Effector memory CD8-positive, alpha-beta T cell (primary cell): ENCODE data around the gene FAM131C.

Experiments used
- ATAC-seq: fragments of 150-1000 bp; cut with Tn5 transposase; replicated peaks from 2 replicates; pipeline ENCODE4 v1.10.0; 2021; ENCODE audit warnings: mild to moderate bottlenecking, moderate library complexity
- DNase-seq, 3 experiments: peaks; one replicate each; pipeline ENCODE4 v3.0.0; 2021
- H3K27ac Mint-ChIP-seq, 2 donors: one replicate each; pipeline ENCODE4 v1.8.0; 2022; ENCODE audit warnings: mild to moderate bottlenecking in 2 of 2, mixed read lengths in 2 of 2, moderate library complexity in 2 of 2
- H3K27me3 Mint-ChIP-seq, 2 donors: one replicate each; pipeline ENCODE4 v1.8.0; 2022; ENCODE audit warnings: mixed read lengths in 2 of 2
- H3K36me3 Mint-ChIP-seq: one replicate; pipeline ENCODE4 v1.8.0; 2022; ENCODE audit warnings: mild to moderate bottlenecking, moderate library complexity, mixed read lengths; ENCODE audit not compliant: insufficient read depth
- H3K4me1 Mint-ChIP-seq, 2 donors: one replicate each; pipeline ENCODE4 v1.8.0; 2022; ENCODE audit warnings: low read depth in 2 of 2, mixed read lengths in 2 of 2
- H3K4me3 Mint-ChIP-seq, 2 donors: one replicate each; pipeline ENCODE4 v1.8.0; 2022; ENCODE audit warnings: mild to moderate bottlenecking in 2 of 2, mixed read lengths in 2 of 2, moderate library complexity in 2 of 2
- H3K9me3 Mint-ChIP-seq, 2 donors: one replicate each; pipeline ENCODE4 v1.8.0; 2022; ENCODE audit warnings: mixed read lengths in 2 of 2
- total RNA-seq, 9 experiments: gene quantifications; one replicate each; lab custom pipeline; 2026; lab: John Stamatoyannopoulos, UW

The FAM131C gene
- total RNA-seq = 0 to 0.30 (median 0) reads per million in 9 experiments

DNA sequence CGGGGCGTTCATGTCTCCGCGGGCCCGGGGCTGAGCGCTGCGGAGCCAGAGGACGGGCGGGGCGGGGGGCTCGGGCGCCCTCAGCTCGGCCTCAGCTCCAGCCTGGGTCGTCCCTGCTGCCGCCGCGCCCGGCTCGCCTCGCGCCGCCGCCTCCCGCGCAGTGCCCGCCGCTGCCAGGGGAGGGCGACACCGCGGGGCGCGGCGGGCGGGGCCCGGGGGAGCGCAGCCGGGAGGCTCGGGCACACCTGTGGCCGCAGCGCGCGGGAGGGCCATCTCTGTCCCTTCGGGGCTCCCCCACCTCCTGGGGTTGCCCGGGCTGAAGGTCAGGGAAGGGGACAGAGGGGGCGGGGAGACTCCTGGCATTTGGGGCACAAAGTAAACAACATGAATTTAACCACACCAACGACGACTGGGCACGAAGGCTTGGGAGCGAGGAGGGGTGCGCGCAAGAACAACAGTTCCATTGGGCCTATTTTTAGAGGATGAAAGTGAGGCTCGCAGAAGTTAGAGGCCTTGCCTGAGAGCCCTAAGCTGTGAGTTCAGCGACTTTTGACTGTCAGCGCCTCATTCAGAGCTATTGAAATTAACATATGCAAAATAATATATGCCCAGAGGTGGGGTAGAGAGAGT lies at the start of gene FAM131C:
TSS of gene FAM131C (minus strand) at position 162 of the 630 bp plus-strand sequence. CDS start 209 bp downstream, outside the sequence.
- Mint-ChIP-seq H3K4me3 (peak within 1 kb of the TSS; percentile 63 to 72), H3K9me3 (no peaks in the 10 kb centered on the region), H3K4me1 (peaks cover 14 to 25% of the 10 kb centered on the region in 2 donors), H3K36me3 (peaks cover 7% of the 10 kb centered on the region), H3K27me3 (peaks cover 6 to 19% of the 10 kb centered on the region in 2 donors), H3K27ac (peak within 1 kb of the TSS in 1 of 2 donors; percentile 47)
- peak; percentile 85 for ATAC-seq
- DNase-seq = peak; percentile 17 to 42 (median 23)

DNA sequence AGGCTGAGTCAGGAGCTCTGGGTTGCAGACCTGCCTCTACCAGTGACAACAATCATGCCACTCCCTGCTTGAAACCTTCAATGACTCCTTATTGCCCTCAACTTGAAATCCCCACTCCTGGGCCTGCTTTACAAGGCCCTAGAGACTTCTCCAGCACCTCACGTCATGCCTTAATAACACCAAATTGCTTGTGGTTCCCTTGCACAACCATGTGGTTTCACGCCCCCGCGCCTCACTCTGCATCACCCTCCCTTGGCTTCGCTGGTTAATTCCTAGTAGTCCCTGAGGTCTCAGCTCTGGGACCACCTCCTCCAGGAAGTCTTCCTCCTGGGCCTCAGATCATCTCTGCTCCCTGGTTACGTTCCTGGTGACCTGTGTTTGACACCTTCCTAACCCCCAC lies 49.5 kb upstream of the FAM131C start:
- peak; percentile 59 to 61 (median 61) for DNase-seq
- Mint-ChIP-seq H3K27ac (peak overlapping the region in 1 of 2 donors; percentile 49), H3K36me3 (peaks cover 5% of the 10 kb centered on the region), H3K27me3 (peaks cover 0 to 11% of the 10 kb centered on the region in 2 donors), H3K9me3 (no peaks in the 10 kb centered on the region), H3K4me1 (peaks cover 24 to 42% of the 10 kb centered on the region in 2 donors), H3K4me3 (peak overlapping the region; percentile 55 to 72)
- ATAC-seq = peak; percentile 88

- H3K27ac Mint-ChIP-seq = peak overlapping the region; percentile 46 to 49
- H3K36me3 Mint-ChIP-seq = peaks cover 5% of the 10 kb centered on the region
- H3K4me3 Mint-ChIP-seq = peak overlapping the region; percentile 55 to 72
- DNase-seq (no peak), ATAC-seq (no peak)
- H3K4me1 Mint-ChIP-seq = peaks cover 26 to 42% of the 10 kb centered on the region in 2 donors
- no peaks in the 10 kb centered on the region for H3K9me3 Mint-ChIP-seq
- peaks cover 0 to 6% of the 10 kb centered on the region in 2 donors for H3K27me3 Mint-ChIP-seq
These were observed 49.0 kb upstream of the FAM131C start for GRCh38 chr1:16122350-16122881.

- Mint-ChIP-seq H3K9me3 (no peaks in the 10 kb centered on the region), H3K36me3 (peaks cover 5% of the 10 kb centered on the region), H3K4me3 (no peak overlapping the region), H3K27me3 (peaks cover 0 to 8% of the 10 kb centered on the region in 2 donors), H3K4me1 (peaks cover 31 to 42% of the 10 kb centered on the region in 2 donors), H3K27ac (peak overlapping the region in 1 of 2 donors; percentile 42)
- DNase-seq = no peak
- no peak for ATAC-seq
These were observed 47.5 kb upstream of the FAM131C start for GRCh38 chr1:16120940-16121410.

- DNase-seq (no peak), ATAC-seq (no peak)
- Mint-ChIP-seq H3K4me3 (no peak overlapping the region), H3K27me3 (peaks cover 0 to 8% of the 10 kb centered on the region in 2 donors), H3K27ac (peak overlapping the region in 1 of 2 donors; percentile 42), H3K9me3 (no peaks in the 10 kb centered on the region), H3K36me3 (peaks cover 5% of the 10 kb centered on the region), H3K4me1 (peaks cover 31 to 38% of the 10 kb centered on the region in 2 donors)
These were observed 47.0 kb upstream of the FAM131C start for GRCh38 chr1:16120407-16120806.

DNA sequence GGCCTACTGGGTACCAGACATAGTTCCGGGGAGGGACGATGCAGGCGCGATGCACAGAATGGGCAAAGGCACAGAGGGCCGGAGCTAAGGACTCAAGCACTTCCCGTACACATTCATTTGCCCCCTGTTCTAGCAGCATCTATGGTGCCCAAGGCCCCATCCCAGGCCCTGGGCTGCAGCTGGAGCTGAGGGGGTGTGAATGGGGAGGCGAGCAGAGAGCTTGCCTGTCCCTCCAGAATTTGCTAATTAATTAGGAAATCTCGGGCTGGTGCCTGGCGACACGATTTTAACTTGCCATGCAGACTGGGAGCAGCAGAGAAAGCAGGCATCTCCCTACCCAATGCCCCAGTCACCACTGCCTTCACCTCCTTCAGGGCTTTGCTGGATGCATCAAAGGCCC lies 46.5 kb upstream of the FAM131C start:
- Mint-ChIP-seq H3K27ac (no peak overlapping the region), H3K9me3 (no peaks in the 10 kb centered on the region), H3K36me3 (peaks cover 5% of the 10 kb centered on the region), H3K27me3 (peaks cover 0 to 8% of the 10 kb centered on the region in 2 donors), H3K4me1 (peaks cover 31 to 38% of the 10 kb centered on the region in 2 donors), H3K4me3 (no peak overlapping the region)
- no peak for ATAC-seq
- no peak for DNase-seq

DNA sequence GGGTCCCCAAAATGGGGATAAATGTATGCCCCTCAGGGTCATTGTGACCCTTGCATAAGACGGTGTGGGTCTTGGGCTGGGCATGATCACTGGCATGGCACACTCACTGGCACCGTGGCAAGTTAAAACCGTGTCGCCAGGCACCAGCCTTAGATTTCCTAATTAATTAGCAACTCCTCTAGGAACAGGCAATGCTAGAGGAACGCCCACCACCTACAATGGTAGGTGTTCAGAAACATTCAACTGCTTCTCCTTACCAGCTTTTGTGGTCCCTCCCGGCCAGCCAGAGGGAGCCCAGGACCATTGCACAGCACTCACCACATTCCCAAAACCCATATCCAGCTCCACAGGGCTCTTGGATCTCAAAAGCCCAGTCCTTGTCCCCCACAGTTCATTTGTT lies 46.1 kb upstream of the FAM131C start:
- Mint-ChIP-seq H3K36me3 (peaks cover 5% of the 10 kb centered on the region), H3K4me3 (no peak overlapping the region), H3K4me1 (peaks cover 30 to 36% of the 10 kb centered on the region in 2 donors), H3K9me3 (no peaks in the 10 kb centered on the region), H3K27ac (no peak overlapping the region), H3K27me3 (peaks cover 0 to 8% of the 10 kb centered on the region in 2 donors)
- DNase-seq (no peak), ATAC-seq (no peak)

DNA sequence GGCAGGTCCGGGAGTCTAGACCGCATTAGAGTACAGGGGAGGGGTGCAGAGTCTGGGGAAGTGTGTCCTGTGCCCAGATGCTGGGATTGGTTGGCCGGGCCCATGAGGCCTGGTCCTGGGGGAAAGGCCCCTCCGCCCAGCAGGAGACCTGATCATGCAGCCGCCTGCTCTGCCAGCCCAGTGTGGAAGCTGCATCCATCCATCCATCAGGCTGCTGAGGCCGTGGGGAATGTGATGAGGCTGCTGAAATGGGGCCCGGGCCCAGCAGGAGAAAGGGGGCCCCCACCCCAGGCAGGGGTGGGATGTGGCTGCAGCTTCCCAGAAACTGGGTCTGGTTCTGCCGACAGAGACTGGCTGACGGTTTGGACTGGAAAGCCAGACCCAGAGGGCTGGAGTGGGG lies 45.3 kb upstream of the FAM131C start:
- no peak for ATAC-seq
- peaks cover 5% of the 10 kb centered on the region for H3K36me3 Mint-ChIP-seq
- DNase-seq = no peak
- H3K4me1 Mint-ChIP-seq = peaks cover 27 to 28% of the 10 kb centered on the region in 2 donors
- no peak overlapping the region for H3K27ac Mint-ChIP-seq
- peaks cover 0 to 8% of the 10 kb centered on the region in 2 donors for H3K27me3 Mint-ChIP-seq
- H3K4me3 Mint-ChIP-seq = no peak overlapping the region
- no peaks in the 10 kb centered on the region for H3K9me3 Mint-ChIP-seq

GRCh38 chr1:16117936-16118335 lies 44.5 kb upstream of the FAM131C start:
- Mint-ChIP-seq H3K27me3 (peaks cover 5 to 15% of the 10 kb centered on the region in 2 donors), H3K9me3 (no peaks in the 10 kb centered on the region)
- no peak for ATAC-seq

DNA sequence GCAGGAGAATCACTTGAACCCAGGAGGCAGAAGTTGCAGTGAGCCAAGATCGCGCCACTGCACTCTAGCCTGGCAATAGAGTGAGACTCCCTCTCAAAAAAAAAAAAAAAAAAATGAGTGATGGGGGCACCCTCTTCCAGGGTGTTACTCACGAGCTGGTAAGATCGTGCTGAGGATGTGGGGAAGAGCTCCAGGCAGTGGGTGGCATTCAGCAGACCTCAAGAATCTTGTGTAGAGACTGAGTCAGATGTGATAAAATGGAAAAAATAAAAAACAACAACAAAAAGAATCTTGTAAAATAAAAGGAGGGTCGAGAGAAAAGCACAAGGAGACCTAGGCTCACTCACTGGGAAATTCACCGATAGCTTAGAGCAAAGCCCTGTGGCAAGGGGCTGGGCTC lies 43.9 kb upstream of the FAM131C start:
- Mint-ChIP-seq H3K4me3 (no peak overlapping the region), H3K27me3 (peaks cover 6 to 21% of the 10 kb centered on the region in 2 donors), H3K36me3 (no peaks in the 10 kb centered on the region), H3K9me3 (no peaks in the 10 kb centered on the region), H3K27ac (no peak overlapping the region), H3K4me1 (peaks cover 15 to 16% of the 10 kb centered on the region in 2 donors)
- ATAC-seq (no peak), DNase-seq (no peak)

More at GRCh38 chr1:16117936-16118335, 44.5 kb upstream of the FAM131C start:
- H3K36me3 Mint-ChIP-seq = peaks cover 2% of the 10 kb centered on the region
- H3K27ac Mint-ChIP-seq = no peak overlapping the region
- H3K4me1 Mint-ChIP-seq = peaks cover 20 to 21% of the 10 kb centered on the region in 2 donors
- DNase-seq = no peak
- no peak overlapping the region for H3K4me3 Mint-ChIP-seq

DNA sequence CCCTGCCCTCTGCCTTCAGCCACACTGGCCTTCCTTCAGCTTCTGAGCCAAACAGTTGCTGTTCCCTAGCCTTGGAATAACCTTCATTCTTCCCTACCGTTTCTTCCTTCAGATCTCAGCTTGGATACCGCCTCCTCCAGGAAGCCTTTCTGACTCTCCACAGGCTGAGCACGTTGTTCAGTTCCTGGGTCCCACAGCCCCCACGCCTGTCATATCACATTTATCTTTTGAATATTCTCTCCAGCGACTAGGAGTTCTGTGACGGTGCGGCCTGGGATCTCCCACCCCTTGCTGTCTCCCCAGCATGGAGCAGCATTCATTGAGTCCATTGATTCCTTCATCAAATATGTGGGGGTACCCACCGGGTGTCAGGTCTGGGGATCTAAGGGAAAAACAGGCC lies 43.2 kb upstream of the FAM131C start:
- Mint-ChIP-seq H3K4me3 (no peak overlapping the region), H3K36me3 (no peaks in the 10 kb centered on the region), H3K4me1 (peaks cover 11 to 14% of the 10 kb centered on the region in 2 donors), H3K9me3 (no peaks in the 10 kb centered on the region), H3K27me3 (peaks cover 11 to 28% of the 10 kb centered on the region in 2 donors), H3K27ac (no peak overlapping the region)
- no peak for ATAC-seq
- no peak for DNase-seq

GRCh38 chr1:16116002-16116401 lies 42.6 kb upstream of the FAM131C start:
- Mint-ChIP-seq H3K27ac (no peak overlapping the region), H3K9me3 (no peaks in the 10 kb centered on the region), H3K27me3 (peaks cover 17 to 34% of the 10 kb centered on the region in 2 donors), H3K4me3 (no peak overlapping the region), H3K36me3 (no peaks in the 10 kb centered on the region), H3K4me1 (peaks cover 9 to 14% of the 10 kb centered on the region in 2 donors)
- ATAC-seq (no peak), DNase-seq (no peak)

DNA sequence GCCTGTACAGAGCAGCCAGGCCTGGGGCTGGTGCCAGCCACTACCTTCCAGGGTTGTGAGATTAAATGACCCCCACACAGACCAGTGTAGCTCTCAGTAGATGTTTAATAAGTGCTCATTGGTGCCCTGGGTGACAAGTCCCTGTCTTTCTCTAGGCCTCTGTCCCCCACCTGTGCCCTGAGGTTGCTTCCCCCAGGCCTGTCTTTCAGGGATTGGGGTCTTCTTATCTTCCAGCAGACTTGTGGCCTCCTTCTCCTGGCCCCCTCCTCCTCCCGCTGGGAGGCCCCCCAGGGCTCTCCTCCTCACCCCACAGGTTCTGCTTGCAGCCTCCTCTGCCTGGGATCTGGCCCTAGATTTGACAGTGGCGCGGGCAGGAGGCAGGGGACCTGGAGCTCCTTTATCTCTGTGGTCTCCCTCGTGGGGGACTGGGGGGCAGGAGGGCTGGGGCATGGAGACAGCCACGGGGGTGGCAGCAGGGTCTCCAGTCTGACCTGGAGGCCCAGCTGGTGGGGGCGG lies 42.1 kb upstream of the FAM131C start:
- Mint-ChIP-seq H3K27me3 (peaks cover 17 to 39% of the 10 kb centered on the region in 2 donors), H3K4me3 (no peak overlapping the region), H3K36me3 (no peaks in the 10 kb centered on the region), H3K27ac (no peak overlapping the region), H3K9me3 (no peaks in the 10 kb centered on the region), H3K4me1 (peaks cover 4 to 10% of the 10 kb centered on the region in 2 donors)
- ATAC-seq = no peak
- DNase-seq = no peak
